Stimulated activated CD8-positive, alpha-beta memory T cell treated with anti-CD3 and anti-CD28 coated beads, Interleukin-15, amount 100 ng/mL, for 48 hours (primary cell): ENCODE measurements around the gene PINLYP.

Experiments used
- DNase-seq, 2 donors: peaks; one replicate each; pipeline ENCODE4 v3.0.0-alpha.2; 2020; ENCODE audit warnings: low read depth in 2 of 2

PINLYP gene

GRCh38 chr19:43606569-43607229, 31.1 kb downstream of the PINLYP start:
- no peak for DNase-seq

GRCh38 chr19:43607238-43608205, 31.9 kb downstream of the PINLYP start:
- no peak for DNase-seq

- no peak for DNase-seq
These were observed 34.3 kb downstream of the PINLYP start for GRCh38 chr19:43609872-43610271.

- DNase-seq = no peak
These were observed 34.9 kb downstream of the PINLYP start for GRCh38 chr19:43610493-43610892.

- no peak for DNase-seq
These were observed 36.2 kb downstream of the PINLYP start, which contains the start of gene SRRM5 for GRCh38 chr19:43611788-43612187. TSS of gene SRRM5 (plus strand) at chr19:43612088. CDS start at chr19:43612122, 34 bp downstream.

GRCh38 chr19:43612374-43612773, 36.8 kb downstream of the PINLYP start:
- no peak for DNase-seq

- DNase-seq = no peak
These were observed 40.7 kb downstream of the PINLYP start for GRCh38 chr19:43616306-43616705.

GRCh38 chr19:43616954-43617353, 41.4 kb downstream of the PINLYP start:
- DNase-seq = no peak

- peak in 1 of 2 donors; percentile 44 for DNase-seq
These were observed 43.3 kb downstream of the PINLYP start for GRCh38 chr19:43618921-43619261.

- DNase-seq = peak; percentile 85 to 88
These were observed 43.9 kb downstream of the PINLYP start, which contains the start of gene ZNF428 for GRCh38 chr19:43619262-43620060. TSS of gene ZNF428 (minus strand) at chr19:43619629. CDS start at chr19:43614304, 5,325 bp downstream.

- DNase-seq = peak in 1 of 2 donors; percentile 82
These were observed 44.7 kb downstream of the PINLYP start for GRCh38 chr19:43620061-43621001.

- DNase-seq = no peak
These were observed 46.5 kb downstream of the PINLYP start for GRCh38 chr19:43622070-43622469.

- DNase-seq = no peak
These were observed 47.4 kb downstream of the PINLYP start for GRCh38 chr19:43622956-43623355.

GRCh38 chr19:43623889-43624670, 48.5 kb downstream of the PINLYP start:
- no peak for DNase-seq

- peak; percentile 74 to 80 for DNase-seq
These were observed 49.3 kb downstream of the PINLYP start for GRCh38 chr19:43624933-43625332.

GRCh38 chr19:43625918-43626579, 50.4 kb downstream of the PINLYP start:
- DNase-seq = no peak

GRCh38 chr19:43626838-43627237, 51.2 kb downstream of the PINLYP start:
- DNase-seq = no peak

- DNase-seq = no peak
These were observed 53.2 kb downstream of the PINLYP start for GRCh38 chr19:43628646-43629326.

- DNase-seq = no peak
These were observed 55.9 kb downstream of the PINLYP start for GRCh38 chr19:43631491-43631890.
